AG09309 (cell line): ENCODE measurements around the gene SCYGR1.
"Not testable (repeated sequence)": the region's sequence is repeated elsewhere in the genome, so short reads cannot be mapped to it uniquely, and the experiment has no call there.

ENCODE experiments used
- DNase-seq: peaks from one replicate; pipeline ENCODE4 v3.0.0-alpha.2; 2010; ENCODE audit warnings: low read depth
- H3K4me3 ChIP-seq: 2 replicates; pipeline ENCODE4 v1.5.1; 2011; ENCODE audit warnings: mild to moderate bottlenecking, low read depth, low read length, moderate library complexity; ENCODE audit not compliant: control insufficient read depth
- CTCF ChIP-seq: IDR thresholded peaks from 2 replicates; pipeline ENCODE4 v1.5.1; 2011; ENCODE audit warnings: mild to moderate bottlenecking, low read depth, low read length, inconsistent platforms; ENCODE audit not compliant: insufficient read depth, control insufficient read depth; ENCODE audit errors: missing control alignments

Gene SCYGR1

GRCh38 chr2:227387583-227387982, at the start of gene SCYGR1:
SCYGR1 (minus strand) TSS chr2:227387949; CDS start chr2:227387949, 0 bp downstream.
- not testable (repeated sequence) for DNase-seq, H3K4me3 ChIP-seq

GRCh38 chr2:227436436-227437174, 48.9 kb upstream of the SCYGR1 start:
- no peak for TF ChIP-seq CTCF
- DNase-seq, result no peak

GRCh38 chr2:227433171-227433570, 45.4 kb upstream of the SCYGR1 start:
- no peak for DNase-seq
- no peak overlapping the region for H3K4me3 ChIP-seq
- no peak for TF ChIP-seq CTCF

More at GRCh38 chr2:227436436-227437174, 48.9 kb upstream of the SCYGR1 start:
- no peak overlapping the region for H3K4me3 ChIP-seq

GRCh38 chr2:227430639-227431038, 42.9 kb upstream of the SCYGR1 start:
- DNase-seq, result no peak
- H3K4me3 ChIP-seq, result no peak overlapping the region
- no peak for TF ChIP-seq CTCF

GRCh38 chr2:227428731-227429285, 41.1 kb upstream of the SCYGR1 start:
- TF ChIP-seq CTCF, result no peak
- no peak for DNase-seq
- H3K4me3 ChIP-seq, result no peak overlapping the region

- no peak for TF ChIP-seq CTCF
- no peak overlapping the region for H3K4me3 ChIP-seq
- DNase-seq, result no peak
These were observed 36.1 kb upstream of the SCYGR1 start for GRCh38 chr2:227423656-227424499.
